ENCODE results near the gene L1TD1. TPM values are rescaled to one million over a fixed set of nuclear protein-coding genes. Genes with fewer than 3 reads are reported as not detected.

Gene L1TD1
- total RNA-seq, 1 experiment from 2014 or later: 0.20 TPM

GRCh38 chr1:62187548-62187947 is 7.1 kb upstream of the L1TD1 start:
- TF ChIP-seq MAX (IDR thresholded peaks at IDR 0.05) (no peak), EZH2 (IDR thresholded peaks at IDR 0.05) (no peak), EGR1 (IDR thresholded peaks at IDR 0.05; ENCODE audit: low read depth) (no peak), JUND (IDR thresholded peaks at IDR 0.05) (no peak), POLR2A (IDR thresholded peaks at IDR 0.05; ENCODE audit: borderline replicate concordance, extremely low read depth, insufficient read depth, insufficient read length) (no peak), CTCF (IDR thresholded peaks at IDR 0.05 in 2 of 3, conservative IDR thresholded peaks at IDR 0.05 in 1 of 3; ENCODE audit: borderline replicate concordance in 1 of 3, insufficient read depth in 1 of 3, low read depth in 2 of 3, low read length in 2 of 3) (no peak), ELF1 (IDR thresholded peaks at IDR 0.05; ENCODE audit: borderline replicate concordance, low read depth) (no peak), ZFX (IDR thresholded peaks at IDR 0.05) (no peak), TCF7L2 (IDR thresholded peaks at IDR 0.05; ENCODE audit: borderline replicate concordance, extremely low read depth, insufficient read depth, insufficient read length) (no peak), EZH2phosphoT487 (IDR thresholded peaks at IDR 0.05; ENCODE audit: borderline replicate concordance) (no peak), CBX3 (IDR thresholded peaks at IDR 0.05; ENCODE audit: low read depth) (no peak), REST (IDR thresholded peaks at IDR 0.05; ENCODE audit: low read depth) (no peak)
- Histone ChIP-seq H3K9me2 (ENCODE audit: insufficient read depth) (no peaks in the 10 kb centered on the region), H3K36me3 (ENCODE audit: control insufficient read depth in 1 of 2, insufficient read depth in 2 of 2, low read length in 2 of 2) (no peaks in the 10 kb centered on the region), H3K9ac (ENCODE audit: low read length) (no peak overlapping the region), H2AFZ (ENCODE audit: low read depth, low read length, poor library complexity, severe bottlenecking) (no peak overlapping the region), H3K79me2 (ENCODE audit: insufficient read depth, low read length) (no peaks in the 10 kb centered on the region), H3K4me3 (replicated peaks in 1 of 2; ENCODE audit: low read depth in 1 of 2, low read length in 2 of 2) (no peak overlapping the region), H3K4me1 (ENCODE audit: control insufficient read depth in 1 of 2, insufficient read depth in 2 of 2, low read length in 2 of 2) (no peaks in the 10 kb centered on the region), H4K20me1 (ENCODE audit: insufficient read depth) (no peaks in the 10 kb centered on the region), H3K4me2 (ENCODE audit: low read length) (no peak overlapping the region), H3K27ac (ENCODE audit: low read depth, low read length) (no peak overlapping the region), H3K9me3 (ENCODE audit: control insufficient read depth in 1 of 2, insufficient read depth in 1 of 2, low read depth in 1 of 2, low read length in 2 of 2) (no peaks in the 10 kb centered on the region), H3K27me3 (ENCODE audit: insufficient read depth, low read length) (no peaks in the 10 kb centered on the region)
- ChIA-PET CTCF (interaction anchor here (0.6 kb wide), 1 partner anchor 48 kb away, joined by 3 read pairs; no protein-coding TSS in a partner anchor), RAD21 (ENCODE audit: low non-redundant PET in 1 of 2, low total read pairs in 2 of 2, uncharacterized antibody in 2 of 2, unreplicated experiment in 2 of 2) (no interaction called here), POLR2A (no interaction called here)
- intact Hi-C loops (cut with micrococcal nuclease): loop anchor here (5.0 kb wide), 1 partner anchor 45 kb away; no protein-coding TSS in a partner anchor
- ATAC-seq (no peak), DNase-seq (ENCODE audit: low read depth, low spot score) (no peak)
- no TSS peak for BruUV-seq (replicated peaks)
